Endothelial cell of umbilical vein (primary cell): ENCODE results near the gene CCDC57. TPM values are rescaled to one million over a fixed set of nuclear protein-coding genes. Genes with fewer than 3 reads are reported as not detected.

Experiments used
- BruUV-seq: library from RNA; stranded (reverse); fragments of 400-500 nt; replicated peaks from 2 replicates; lab custom pipeline; 2021; lab: Mats Ljungman, UMichigan
- CTCF ChIA-PET: fragments of 300-600, 350-600 bp; sonication (Branson Sonifier 250); formaldehyde crosslinking; loops from one replicate; lab custom pipeline; 2021; ENCODE audit warnings: antibody characterized with exemption, inconsistent platforms; lab: Charles Lee
- POLR2A ChIA-PET: fragments of 300-600, 350-600 bp; sonication (Branson Sonifier 250); formaldehyde crosslinking; loops from one replicate; lab custom pipeline; 2021; ENCODE audit warnings: antibody characterized with exemption, inconsistent platforms; lab: Charles Lee
- DNase-seq: peaks from one replicate; pipeline ENCODE4 v3.0.0-alpha.2; 2011; ENCODE audit warnings: low read depth, low spot score
- FAIRE-seq: peaks from 2 replicates; lab custom pipeline; 2011; peaks lifted over from hg19 to GRCh38; lab: Jason Lieb, UNC
- H2AFZ ChIP-seq: 2 replicates; pipeline ENCODE4 v1.6.0; 2012; ENCODE audit warnings: low read depth, low read length, control low read depth, inconsistent platforms
- H3K27ac ChIP-seq: 2 replicates; pipeline ENCODE4 v1.5.1; 2011; ENCODE audit warnings: low read depth, mild to moderate bottlenecking, control low read depth, low read length, moderate library complexity; ENCODE audit not compliant: insufficient read depth
- H3K27me3 ChIP-seq, 2 experiments: 2 replicates each; pipeline versions ENCODE4 v1.6.0 to v1.6.1; 2011; ENCODE audit warnings: low read length in 2 of 2, mixed read lengths in 1 of 2; ENCODE audit not compliant: control insufficient read depth in 2 of 2, insufficient read depth in 2 of 2
- H3K36me3 ChIP-seq, 2 experiments: 2 replicates in 1 of 2; 3 replicates in 1 of 2; pipeline ENCODE4 v1.5.1; 2011; ENCODE audit warnings: low read length in 2 of 2, mild to moderate bottlenecking in 1 of 2, moderate library complexity in 1 of 2; ENCODE audit not compliant: control insufficient read depth in 2 of 2, insufficient read depth in 2 of 2; ENCODE audit errors: extremely low read depth in 1 of 2
- H3K4me1 ChIP-seq: 3 replicates; pipeline ENCODE4 v1.5.1; 2011; ENCODE audit warnings: mild to moderate bottlenecking, low read length; ENCODE audit not compliant: control insufficient read depth, insufficient read depth; ENCODE audit errors: extremely low read depth
- H3K4me2 ChIP-seq: 2 replicates; pipeline ENCODE4 v1.6.1; 2011; ENCODE audit warnings: low read length, control low read depth, mixed read lengths; ENCODE audit not compliant: insufficient read depth
- H3K4me3 ChIP-seq, 3 experiments: fragments of 200-600 bp in 1 of 3; sonication (generic), shearing (Covaris generic) in 1 of 3; replicated peaks in 1 of 3; 2 replicates each; pipeline ENCODE4 v1.5.1; 2011 to 2016; ENCODE audit warnings: control low read depth in 3 of 3, low read length in 3 of 3, mild to moderate bottlenecking in 2 of 3, inconsistent platforms in 1 of 3, low read depth in 1 of 3, moderate library complexity in 1 of 3; ENCODE audit not compliant: insufficient read depth in 1 of 3
- H3K79me2 ChIP-seq: 2 replicates; pipeline ENCODE4 v1.6.0; 2012; ENCODE audit warnings: low read length, inconsistent platforms; ENCODE audit not compliant: control insufficient read depth, insufficient read depth
- H3K9ac ChIP-seq: replicated peaks from 2 replicates; pipeline ENCODE3; 2011; ENCODE audit warnings: low read length, control low read depth; ENCODE audit not compliant: insufficient read depth; ENCODE audit errors: extremely low read depth
- H3K9me1 ChIP-seq: replicated peaks from 3 replicates; pipeline ENCODE4 v1.6.0; 2011; ENCODE audit warnings: mild to moderate bottlenecking, low read length; ENCODE audit not compliant: control insufficient read depth, insufficient read depth; ENCODE audit errors: extremely low read depth
- H3K9me3 ChIP-seq: replicated peaks from 2 replicates; pipeline ENCODE4 v1.5.1; 2012; ENCODE audit warnings: low read length, inconsistent platforms; ENCODE audit not compliant: control insufficient read depth, insufficient read depth
- H4K20me1 ChIP-seq: replicated peaks from 2 replicates; pipeline ENCODE3; 2011; ENCODE audit warnings: mild to moderate bottlenecking, low read length; ENCODE audit not compliant: control insufficient read depth, insufficient read depth; ENCODE audit errors: extremely low read depth
- dilution Hi-C: fragments of 300-500 bp; cut with MboI; formaldehyde crosslinking; loops from one replicate; pipeline ENCODE4 v1.15.0; 2019; ENCODE audit warnings: low sequenced_read_pairs; ENCODE audit not compliant: extremely low pct_ligation_motif_present
- intact Hi-C: fragments of 100-400 bp; cut with micrococcal nuclease; formaldehyde crosslinking; loops from one replicate; pipeline ENCODE4 v1.10.0; 2022
- polyA plus RNA-seq, 4 experiments: library from polyadenylated mRNA; depleted of rRNA in 3 of 4; stranded (reverse) in 3 of 4; unstranded in 1 of 4; fragments of >200 nt; gene quantifications; 2 replicates each; pipeline versions ENCODE4 v1.2.1 to v1.2.3, GENCODE V29; 2011 to 2012; ENCODE audit warnings: missing spikeins in 1 of 4
- total RNA-seq: library from RNA; stranded (reverse); gene quantifications from 2 replicates; pipeline ENCODE4 v1.2.3, GENCODE V29; 2021
- TF ChIP-seq, protein P1 (sequence below), 2 donors: IDR thresholded peaks; 1 replicate in 1 of 2; 2 replicates in 1 of 2; pipeline ENCODE4 v1.5.1; 2011; ENCODE audit warnings: low read length in 2 of 2, mild to moderate bottlenecking in 2 of 2, moderate library complexity in 2 of 2, control low read depth in 1 of 2, inconsistent platforms in 1 of 2, low read depth in 1 of 2; ENCODE audit not compliant: insufficient read depth in 1 of 2; ENCODE audit errors: extremely low read depth in 1 of 2
- TF ChIP-seq, protein P2 (sequence below): IDR thresholded peaks from 2 replicates; pipeline ENCODE4 v1.6.1; 2011; ENCODE audit not compliant: insufficient read depth, insufficient read length

The CCDC57 gene
- total and polyA plus RNA-seq, 2 donors (not counting 3 experiments of a cell fraction or from before 2014, with no cell fraction given) = 18.6 to 31.6 TPM

DNA sequence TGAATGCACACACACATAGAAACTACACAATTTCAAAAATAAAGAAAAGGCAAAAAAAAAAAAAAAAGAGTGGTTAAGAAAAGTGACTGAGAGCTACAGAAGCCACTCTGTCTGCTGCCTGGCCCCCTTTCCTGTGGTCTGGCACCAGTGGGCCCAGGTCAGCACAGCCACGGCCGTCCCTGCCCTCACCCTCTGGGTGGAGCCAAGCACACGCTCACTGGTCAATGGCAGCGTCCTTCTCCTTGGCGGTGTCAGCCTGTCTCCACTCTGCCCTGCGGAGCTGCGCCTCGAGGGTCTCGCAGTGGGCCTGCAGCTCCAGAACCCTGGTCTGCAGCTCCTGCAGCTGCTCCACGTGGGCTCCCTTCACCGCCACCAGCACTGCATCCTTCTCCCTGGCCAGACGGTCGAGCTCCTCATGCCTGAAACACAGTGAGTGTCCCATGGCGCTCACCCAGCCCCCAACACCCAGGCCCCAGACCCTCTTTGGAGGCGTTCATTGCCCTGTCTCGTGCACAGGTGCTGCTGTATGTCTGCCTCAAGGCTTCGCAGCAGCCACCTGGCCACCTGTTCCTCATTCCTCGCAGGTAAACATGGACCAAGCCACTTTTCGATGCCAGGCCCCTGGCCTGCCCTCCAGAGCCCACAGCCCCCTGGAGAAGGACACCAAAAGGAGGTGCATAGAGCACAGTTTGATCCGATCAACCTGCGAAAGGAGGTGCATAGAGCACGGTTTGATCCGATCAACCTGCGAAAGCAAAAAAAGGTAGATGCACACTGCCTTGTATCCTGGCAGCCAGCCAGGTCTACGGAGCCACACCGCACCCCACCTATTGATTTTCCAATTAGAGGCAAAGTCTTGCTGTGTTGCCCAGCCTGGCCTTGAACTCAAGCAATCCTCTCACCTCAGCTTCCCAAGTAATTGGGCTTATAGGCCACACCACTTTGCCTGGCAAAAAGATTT is 24.4 kb downstream of the CCDC57 start:
- POLR2A ChIA-PET = no interaction called here
- Histone ChIP-seq H3K9ac (no peak overlapping the region), H3K9me3 (no peaks in the 10 kb centered on the region), H3K27ac (no peak overlapping the region), H3K4me3 (no peak overlapping the region), H3K79me2 (no peaks in the 10 kb centered on the region), H3K27me3 (no peaks in the 10 kb centered on the region), H3K4me1 (no peaks in the 10 kb centered on the region), H3K36me3 (peaks cover 0 to 2% of the 10 kb centered on the region in 2 experiments), H3K9me1 (no peaks in the 10 kb centered on the region), H2AFZ (no peak overlapping the region), H4K20me1 (no peaks in the 10 kb centered on the region), H3K4me2 (no peak overlapping the region)
- dilution Hi-C loops (no loop called here), intact Hi-C loops (no loop called here)
- BruUV-seq = no TSS peak
- FAIRE-seq = no peak
- CTCF ChIA-PET = interaction anchor here (1.2 to 4.0 kb wide), 2 partner anchors 18 to 48 kb away, joined by 3 to 13 read pairs; no protein-coding TSS in a partner anchor
- no peak for DNase-seq
- TF ChIP-seq, protein P1, sequence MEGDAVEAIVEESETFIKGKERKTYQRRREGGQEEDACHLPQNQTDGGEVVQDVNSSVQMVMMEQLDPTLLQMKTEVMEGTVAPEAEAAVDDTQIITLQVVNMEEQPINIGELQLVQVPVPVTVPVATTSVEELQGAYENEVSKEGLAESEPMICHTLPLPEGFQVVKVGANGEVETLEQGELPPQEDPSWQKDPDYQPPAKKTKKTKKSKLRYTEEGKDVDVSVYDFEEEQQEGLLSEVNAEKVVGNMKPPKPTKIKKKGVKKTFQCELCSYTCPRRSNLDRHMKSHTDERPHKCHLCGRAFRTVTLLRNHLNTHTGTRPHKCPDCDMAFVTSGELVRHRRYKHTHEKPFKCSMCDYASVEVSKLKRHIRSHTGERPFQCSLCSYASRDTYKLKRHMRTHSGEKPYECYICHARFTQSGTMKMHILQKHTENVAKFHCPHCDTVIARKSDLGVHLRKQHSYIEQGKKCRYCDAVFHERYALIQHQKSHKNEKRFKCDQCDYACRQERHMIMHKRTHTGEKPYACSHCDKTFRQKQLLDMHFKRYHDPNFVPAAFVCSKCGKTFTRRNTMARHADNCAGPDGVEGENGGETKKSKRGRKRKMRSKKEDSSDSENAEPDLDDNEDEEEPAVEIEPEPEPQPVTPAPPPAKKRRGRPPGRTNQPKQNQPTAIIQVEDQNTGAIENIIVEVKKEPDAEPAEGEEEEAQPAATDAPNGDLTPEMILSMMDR (IDR thresholded peaks at IDR 0.05; ENCODE audit: extremely low read depth in 1 of 2, insufficient read depth in 1 of 2, low read depth in 1 of 2, low read length in 2 of 2) = no peak
- TF ChIP-seq, protein P2, sequence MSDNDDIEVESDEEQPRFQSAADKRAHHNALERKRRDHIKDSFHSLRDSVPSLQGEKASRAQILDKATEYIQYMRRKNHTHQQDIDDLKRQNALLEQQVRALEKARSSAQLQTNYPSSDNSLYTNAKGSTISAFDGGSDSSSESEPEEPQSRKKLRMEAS = no peak

- CTCF ChIA-PET = interaction anchor here (1.2 to 4.0 kb wide), 2 partner anchors 18 to 48 kb away, joined by 3 to 13 read pairs; no protein-coding TSS in a partner anchor
- no peak overlapping the region for H2AFZ ChIP-seq
- no peaks in the 10 kb centered on the region for H4K20me1 ChIP-seq
- intact Hi-C loops (no loop called here), dilution Hi-C loops (no loop called here)
- BruUV-seq = no TSS peak
- H3K9ac ChIP-seq = no peak overlapping the region
- peaks cover 0 to 2% of the 10 kb centered on the region in 2 experiments for H3K36me3 ChIP-seq
- H3K4me2 ChIP-seq = no peak overlapping the region
- H3K27me3 ChIP-seq = no peaks in the 10 kb centered on the region
- H3K79me2 ChIP-seq = no peaks in the 10 kb centered on the region
- H3K4me1 ChIP-seq = no peaks in the 10 kb centered on the region
- no peak overlapping the region for H3K4me3 ChIP-seq
- H3K9me1 ChIP-seq = no peaks in the 10 kb centered on the region
- DNase-seq = no peak
- FAIRE-seq = no peak
- TF ChIP-seq, protein P1 (IDR thresholded peaks at IDR 0.05; ENCODE audit: extremely low read depth in 1 of 2, insufficient read depth in 1 of 2, low read depth in 1 of 2, low read length in 2 of 2) = no peak
- TF ChIP-seq, protein P2 = no peak
- POLR2A ChIA-PET = no interaction called here
- no peak overlapping the region for H3K27ac ChIP-seq
- H3K9me3 ChIP-seq = no peaks in the 10 kb centered on the region
Measured at GRCh38 chr17:82187500-82187899, 25.1 kb downstream of the CCDC57 start.
